SK-N-MC (cell line): ENCODE results near the gene RPL37A.

Experiments
- EZH2 ChIP-seq: fragments of 200-600 bp; sonication (generic); IDR thresholded peaks from one replicate; pipeline ENCODE4 v1.6.1; 2017; ENCODE audit warnings: antibody characterized with exemption
- POLR2AphosphoS5 ChIP-seq: IDR thresholded peaks from 2 replicates; pipeline ENCODE4 v1.6.1; 2012; ENCODE audit warnings: mild to moderate bottlenecking, low read depth, low read length, borderline replicate concordance

DNA sequence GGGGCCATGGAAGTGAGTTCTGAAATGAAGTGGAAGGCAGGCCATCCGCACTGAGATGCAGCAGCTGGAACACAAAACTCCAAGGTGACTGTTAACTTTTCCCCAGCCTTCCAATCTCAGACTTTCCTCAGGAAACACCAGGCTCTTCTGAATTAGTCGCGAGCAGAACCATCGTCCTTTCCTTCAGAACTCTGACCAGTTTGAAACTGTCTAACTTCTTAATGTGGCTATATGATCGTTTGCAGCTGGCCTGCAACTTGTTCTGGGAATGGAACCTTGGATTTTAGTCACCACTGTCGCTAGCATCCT is 620 bp upstream of the RPL37A start:
- no peak for TF ChIP-seq POLR2AphosphoS5
- no peak for TF ChIP-seq EZH2
